ENCODE results near the gene TRPM1.

TRPM1 gene

DNA sequence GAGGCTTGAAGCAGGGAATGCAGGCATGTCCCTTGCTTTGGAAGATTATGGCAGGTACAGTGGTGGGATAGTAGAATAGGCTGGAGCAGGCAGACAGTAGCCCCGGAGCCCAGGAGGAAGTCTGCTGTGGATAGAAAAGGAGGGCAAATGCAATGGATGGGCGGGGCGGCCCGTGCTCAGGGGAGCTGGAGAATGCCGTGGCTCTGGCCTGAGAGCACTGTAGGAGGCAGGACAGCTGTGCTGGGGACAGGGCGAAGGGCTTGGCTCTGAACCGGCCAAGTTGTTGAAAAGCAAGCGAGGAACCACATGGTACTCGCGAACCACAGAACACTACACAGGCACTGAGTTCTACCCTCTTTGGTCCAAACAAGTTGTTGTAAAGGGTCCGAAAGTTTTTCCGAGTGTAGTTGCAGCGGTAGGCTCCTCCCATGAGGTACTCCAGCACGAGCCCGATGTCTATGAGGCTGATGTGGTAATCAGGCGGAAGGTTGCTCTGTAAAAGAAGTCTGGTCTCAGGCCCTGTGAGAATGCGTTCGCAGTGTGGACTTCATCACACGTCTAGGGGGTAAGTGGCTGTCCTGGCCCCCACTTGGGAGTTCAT lies 54.7 kb downstream of the TRPM1 start:
- no peak for DNase-seq

DNA sequence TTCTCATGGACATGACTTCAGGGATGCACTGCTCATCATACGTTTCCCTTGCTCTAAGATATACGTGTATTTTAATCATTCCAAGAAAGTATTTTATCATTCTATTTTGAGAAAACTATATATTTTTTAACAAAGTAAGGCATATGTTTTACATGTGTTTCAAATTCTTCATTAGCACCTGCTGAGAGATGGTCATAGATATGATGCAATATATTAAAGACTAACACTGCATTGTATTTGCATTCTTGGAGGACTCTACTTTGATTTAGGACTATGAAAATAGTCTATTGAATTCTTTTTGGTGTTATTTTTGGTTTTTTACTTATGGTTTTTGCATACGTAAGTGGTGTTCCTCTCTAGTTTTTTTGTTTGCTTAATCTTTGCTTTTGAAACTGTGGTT lies 55.9 kb downstream of the TRPM1 start:
- no peak for DNase-seq

DNA sequence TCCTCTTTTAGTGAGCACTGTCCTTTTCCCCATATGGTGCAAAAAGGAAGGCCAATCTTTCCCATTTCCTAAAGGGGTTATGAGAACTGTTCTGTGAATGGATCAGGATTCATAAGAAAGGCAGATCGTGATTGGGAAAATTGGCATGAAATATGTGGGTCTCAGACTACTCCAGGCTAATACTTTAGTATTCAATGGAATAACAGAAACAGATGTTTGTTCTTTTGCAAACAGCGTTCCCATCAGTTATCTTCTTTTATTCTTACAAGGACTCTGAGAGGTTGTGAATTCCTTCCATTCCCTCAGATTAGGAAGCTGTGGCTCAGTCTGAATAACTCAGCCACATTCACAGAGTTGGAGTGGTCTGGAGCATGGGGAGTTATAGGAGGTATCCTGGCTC lies 58.8 kb downstream of the TRPM1 start:
- no peak for DNase-seq

DNA sequence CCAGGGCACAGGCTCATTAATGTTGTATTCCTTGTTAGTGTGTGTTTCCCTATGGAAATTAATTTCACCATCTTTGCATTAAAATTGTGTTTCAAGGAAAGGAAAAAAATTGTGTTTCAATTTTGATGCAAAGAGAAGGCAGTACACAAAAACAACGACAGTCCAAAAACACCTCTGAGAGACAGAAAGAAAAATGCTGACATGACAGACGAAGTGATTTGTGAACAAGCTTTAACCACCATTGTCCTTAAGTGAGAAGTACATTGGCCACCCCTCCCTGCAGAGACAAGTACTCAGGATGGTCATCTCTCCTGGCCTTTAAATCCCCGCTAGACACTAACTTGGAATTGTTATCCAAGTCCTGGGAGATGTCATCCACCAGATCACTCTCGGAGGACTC lies 59.9 kb downstream of the TRPM1 start:
- DNase-seq = no peak

DNA sequence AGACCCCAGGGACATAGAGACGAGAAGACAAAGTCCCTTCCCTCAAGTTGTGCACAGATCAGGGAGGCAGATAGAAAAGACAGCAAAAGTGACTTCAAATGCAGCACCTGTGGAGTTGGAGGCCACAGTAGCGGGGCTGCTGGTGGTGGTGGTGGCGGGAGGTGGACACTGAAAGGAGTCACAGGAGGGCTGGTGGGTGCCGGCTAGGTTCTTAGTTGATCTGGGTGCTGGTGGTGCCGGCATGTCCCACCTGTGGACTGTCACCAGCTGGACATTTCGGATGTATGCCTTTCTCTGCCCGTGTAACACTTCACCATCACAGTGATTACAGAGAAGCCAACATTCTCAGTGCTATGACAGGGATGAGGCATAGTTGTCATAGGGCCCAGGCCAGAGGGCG lies 60.9 kb downstream of the TRPM1 start:
- no peak for DNase-seq

DNA sequence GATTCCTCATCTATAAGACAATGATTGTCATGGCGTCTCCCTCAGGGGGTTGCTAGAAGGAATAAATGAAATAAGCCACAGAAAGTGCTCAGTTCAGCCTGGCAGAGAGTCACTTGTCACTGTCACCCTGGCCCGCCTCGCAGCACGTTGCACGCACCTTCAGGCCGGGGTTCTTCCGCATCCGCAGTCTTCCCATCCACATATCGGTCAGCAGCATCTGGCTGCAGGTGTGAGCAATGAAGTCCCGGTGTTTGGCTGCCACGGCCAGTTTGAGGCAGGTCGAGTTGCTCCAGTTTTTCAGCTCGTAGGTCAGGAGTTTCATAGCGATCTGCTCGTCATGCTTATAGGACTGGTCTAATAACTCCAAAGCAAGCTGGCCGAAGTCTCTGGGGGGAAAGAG lies 61.6 kb downstream of the TRPM1 start:
- DNase-seq = no peak

DNA sequence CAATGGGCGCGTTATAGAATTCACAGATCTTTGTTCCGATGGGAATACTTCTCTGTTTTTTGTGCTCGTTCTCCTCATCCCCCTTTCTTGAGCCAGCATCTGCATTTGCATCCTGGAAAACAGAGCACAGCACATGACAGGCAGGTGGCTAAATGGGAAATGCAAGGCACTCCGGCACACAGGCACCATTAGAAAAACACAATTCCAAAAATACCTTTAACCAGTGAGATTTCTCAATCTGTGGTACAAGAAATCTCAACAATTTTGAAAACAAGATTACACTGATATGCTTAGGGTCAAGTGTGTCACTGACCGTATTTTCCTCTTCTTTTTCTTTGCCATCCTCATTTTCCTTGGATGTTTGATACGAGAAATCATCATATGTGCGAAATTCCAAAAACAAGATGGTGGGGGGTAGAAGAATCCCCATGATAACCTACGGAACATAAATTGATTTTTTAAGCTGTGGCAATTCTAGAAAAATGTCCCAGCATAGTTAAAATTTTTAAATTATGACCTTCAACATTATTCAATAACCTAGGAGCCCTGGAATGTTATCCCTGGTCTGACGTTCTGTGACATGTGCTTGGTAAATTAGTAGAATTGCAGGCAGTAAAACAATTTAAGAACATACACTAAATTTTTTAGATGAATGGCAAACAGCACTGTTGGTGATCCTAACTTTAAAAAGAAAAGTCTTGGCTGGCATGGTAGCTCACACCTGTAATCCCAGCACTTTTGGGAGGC lies 63.6 kb downstream of the TRPM1 start:
- DNase-seq = no peak

DNA sequence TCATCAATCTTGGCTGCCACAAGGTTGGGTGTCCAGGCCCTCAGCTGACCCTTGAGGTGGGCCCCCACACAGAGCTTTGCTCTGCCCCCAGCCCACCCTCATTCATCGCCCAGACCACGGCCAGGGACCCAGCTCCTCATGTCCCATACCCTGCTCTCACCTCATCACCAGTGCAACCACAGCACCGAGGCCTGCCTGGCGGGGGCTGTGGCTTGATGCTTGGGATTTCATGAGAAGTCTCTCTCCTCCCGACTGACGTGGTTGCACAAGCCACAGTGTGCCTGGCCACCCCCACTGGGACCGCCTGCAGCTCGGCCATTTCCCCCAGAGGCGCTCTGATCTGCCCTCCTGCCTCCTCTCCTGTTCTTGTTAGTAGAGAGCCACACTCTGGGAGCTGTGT lies 64.7 kb downstream of the TRPM1 start:
- no peak for DNase-seq

DNA sequence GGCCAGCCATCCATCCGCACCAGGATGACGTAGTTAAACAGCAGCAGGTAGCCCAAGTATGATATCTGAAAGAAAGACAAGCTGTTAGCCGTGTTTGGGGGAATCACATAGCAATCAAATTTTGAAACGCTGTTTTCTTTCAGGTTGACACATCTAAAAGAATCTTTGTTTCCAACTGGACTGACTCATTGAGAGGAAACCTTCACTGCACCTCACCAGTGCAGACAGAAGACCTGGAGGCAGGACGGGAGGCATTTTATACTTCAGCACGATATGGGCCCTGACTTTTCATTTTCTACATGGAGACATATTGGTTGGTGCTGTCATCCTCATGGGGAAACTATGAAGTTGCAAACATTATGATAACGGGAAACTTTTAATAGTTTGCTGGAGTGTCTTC lies 65.9 kb downstream of the TRPM1 start:
- DNase-seq = no peak

DNA sequence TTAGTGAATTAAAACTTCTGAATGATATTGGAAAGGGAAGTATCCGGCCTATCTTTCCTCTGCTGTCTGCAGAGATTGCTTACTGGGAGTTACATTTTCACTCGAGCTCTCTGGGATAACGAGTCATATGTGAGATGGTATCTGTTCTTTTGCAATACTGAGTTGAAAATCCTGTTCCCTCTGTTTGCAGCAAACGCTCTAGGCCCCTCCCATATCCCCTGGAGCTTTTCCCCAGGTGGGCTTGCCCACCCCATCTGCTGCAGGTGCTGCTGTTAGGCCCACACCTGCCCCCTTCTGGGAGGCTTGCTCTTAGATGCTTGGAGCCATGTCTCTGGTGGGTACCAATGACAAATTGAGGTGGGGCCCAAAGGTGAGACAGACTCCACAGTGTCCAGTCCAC lies 67.4 kb downstream of the TRPM1 start:
- DNase-seq = no peak

DNA sequence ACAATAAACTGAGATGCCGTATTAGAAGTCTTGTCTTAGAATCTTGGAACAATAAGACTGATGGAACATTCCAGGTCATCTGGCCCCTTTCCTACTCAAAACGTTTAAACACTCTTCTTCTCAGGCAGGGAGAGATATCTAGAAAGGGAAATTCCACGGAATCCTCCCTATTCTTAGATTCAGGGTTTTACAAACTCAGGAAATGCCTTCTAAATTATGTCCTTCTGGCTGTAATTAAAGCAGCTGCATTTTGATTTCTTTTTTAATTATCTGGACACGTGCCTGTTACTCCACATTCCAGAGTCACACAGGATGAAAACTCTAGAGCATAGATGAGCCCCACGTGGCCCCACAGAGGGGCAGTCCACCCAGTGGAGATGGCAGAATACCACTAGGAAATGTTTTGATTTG lies 68.6 kb downstream of the TRPM1 start:
- no peak for DNase-seq

DNA sequence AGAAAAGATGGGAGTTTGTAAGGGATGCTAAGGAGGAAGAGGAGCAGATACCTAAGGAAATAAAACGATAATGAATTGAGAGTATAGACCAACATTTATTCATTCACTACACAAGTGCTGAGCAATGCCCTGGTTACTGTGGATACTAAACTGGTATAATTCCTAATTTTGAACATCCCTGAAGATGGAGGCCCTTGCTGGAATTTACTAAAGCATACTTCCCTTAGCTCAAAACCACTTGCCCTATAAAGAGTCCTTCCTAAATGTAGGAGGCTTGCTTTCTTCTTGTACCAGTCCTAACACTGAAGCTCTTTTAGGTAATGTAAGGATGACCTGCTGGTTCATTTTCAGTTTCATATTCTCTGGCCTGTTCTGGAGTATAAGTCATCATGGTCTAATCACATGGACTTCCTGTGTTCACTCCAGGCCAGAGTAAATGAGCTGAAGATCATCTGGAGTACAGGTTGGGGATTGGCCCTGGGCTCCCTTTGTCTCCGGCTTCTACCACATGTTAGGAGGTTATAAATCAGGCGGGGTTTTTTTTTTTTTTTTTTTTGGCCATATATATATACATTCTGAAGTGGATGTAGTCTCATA lies 70.0 kb downstream of the TRPM1 start:
- DNase-seq = no peak

DNA sequence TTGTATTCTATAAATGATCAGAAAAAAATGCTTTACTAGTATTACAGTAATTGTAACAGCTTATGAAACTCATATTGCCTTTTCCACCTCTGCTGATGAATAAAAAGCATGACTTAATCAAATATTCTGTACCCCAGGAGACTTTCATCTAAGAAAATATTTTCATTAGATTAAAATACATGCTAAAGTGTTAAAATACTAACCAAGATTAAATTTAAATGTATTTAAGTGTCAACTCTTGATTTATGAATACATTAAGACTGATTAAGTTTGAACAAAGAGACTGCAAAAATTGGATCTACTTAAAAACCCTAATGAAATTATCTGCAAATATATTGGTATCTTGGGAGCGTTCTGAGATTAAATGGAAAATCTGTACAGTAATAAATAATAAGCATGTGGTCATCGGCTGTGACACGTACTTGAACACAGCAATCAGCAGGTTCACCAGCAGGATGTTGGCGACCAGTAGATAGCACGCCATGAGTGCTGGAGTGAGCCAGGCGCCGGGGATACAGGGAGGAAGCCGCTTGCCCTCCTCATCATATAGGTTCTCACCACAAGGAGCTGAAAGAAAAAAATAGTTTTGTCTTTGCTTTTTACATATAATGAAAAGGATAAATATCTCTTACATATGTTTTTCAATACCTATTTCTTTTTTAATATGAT lies 73.5 kb downstream of the TRPM1 start:
- DNase-seq = no peak

DNA sequence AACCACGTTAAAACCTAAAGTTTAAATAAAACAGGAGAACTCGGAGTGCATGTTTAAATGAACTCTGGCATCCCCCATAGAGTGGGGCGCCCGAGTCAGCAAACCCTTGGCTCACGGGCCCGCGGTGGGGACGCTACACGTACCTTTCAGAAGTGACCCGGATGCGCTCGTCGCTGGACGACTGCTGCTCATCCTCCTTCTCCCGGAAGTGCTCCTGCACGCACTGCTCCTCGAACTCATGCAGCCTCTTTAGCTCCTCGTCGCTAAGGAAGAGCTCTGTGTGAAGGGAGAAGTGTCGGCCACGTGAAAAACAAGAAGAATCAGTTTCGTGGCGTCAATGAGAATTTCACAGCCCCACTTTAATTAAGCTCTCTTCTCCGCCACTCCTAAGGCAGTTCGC lies 75.5 kb downstream of the TRPM1 start:
- no peak for DNase-seq

DNA sequence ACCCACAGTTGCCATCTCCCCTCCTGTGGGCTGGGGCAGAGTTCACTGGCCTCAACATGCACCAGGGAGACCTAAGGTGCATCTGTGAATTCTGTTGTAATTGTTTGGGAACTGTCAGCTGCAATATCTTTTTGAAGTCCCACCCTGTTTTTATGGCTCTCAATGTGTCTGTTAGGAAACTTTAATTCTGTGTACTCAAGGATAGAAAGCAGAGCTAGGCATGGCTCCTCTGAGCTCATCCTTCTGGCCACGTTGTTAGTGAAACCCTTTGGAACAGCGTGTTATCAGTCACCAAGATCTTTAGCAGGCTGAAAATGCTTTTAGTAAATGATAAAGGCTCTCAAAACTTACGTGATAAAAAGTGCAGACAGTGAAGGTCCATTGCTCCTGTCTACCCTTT lies 76.5 kb downstream of the TRPM1 start:
- no peak for DNase-seq

DNA sequence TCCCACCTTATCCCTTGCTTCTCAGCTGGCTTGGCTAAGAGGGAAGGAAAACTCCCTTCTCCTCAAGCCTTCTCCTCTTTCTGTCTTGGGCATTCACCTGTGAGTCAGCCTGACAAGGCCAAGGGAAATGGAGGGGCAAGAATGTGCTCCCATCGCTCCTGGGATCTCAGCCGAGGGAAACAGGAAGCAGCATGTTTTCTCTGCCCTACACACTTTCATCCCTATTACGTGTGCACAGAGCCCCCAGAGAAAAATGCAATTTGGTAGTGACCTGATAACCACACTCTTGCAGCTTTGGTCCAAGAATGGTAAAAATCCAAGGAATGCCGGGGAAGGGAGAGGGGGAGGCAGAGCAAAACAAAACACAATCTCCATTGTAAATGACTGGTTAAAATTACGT lies 77.2 kb downstream of the TRPM1 start:
- DNase-seq = no peak

DNA sequence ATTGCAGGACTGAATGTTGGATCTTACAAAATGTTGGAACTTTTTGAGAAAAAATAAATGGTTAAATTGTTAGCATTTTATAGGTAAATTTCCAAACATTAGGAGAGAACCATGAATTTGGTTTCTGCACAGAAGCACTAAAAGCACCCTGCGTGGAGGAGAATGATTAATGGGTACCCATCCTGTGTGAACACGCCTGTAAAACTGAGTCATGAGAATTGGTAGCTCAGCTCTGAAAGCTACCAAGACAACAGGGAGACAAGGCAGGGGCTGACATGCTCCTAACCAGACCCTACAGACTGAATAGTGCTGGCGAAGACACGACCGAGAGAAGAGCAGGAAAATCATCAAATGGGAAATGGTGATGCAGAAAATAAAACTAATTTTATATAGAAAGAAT lies 77.7 kb downstream of the TRPM1 start:
- DNase-seq = no peak

DNA sequence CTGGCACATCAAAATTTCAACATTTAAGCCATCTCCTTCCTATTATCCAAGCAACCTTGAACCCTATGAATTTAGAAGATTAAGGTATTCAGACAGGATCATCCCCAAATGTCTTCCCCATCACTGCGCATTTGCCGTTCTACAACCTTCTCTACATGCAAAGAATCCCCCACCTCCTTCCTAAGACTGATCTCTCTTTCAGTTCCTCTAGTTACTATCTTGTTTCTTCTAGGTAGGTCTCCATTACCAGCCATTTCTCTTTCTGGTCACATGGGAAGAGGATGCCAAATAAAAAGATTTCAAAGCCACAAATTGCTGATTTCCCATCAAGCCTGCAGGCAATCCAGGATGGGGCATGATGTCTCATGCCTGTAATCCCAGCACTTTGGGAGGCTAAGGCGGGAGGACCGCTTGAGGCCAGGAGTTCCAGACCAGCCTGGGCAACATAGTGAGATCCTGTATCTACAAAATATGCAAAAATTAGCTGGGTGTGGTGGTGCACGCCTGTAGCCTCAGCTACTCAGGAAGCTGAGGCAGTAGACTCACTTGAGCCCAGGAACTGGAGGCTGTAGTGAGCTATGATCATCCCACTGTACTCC lies 80.4 kb downstream of the TRPM1 start:
- no peak for DNase-seq

DNA sequence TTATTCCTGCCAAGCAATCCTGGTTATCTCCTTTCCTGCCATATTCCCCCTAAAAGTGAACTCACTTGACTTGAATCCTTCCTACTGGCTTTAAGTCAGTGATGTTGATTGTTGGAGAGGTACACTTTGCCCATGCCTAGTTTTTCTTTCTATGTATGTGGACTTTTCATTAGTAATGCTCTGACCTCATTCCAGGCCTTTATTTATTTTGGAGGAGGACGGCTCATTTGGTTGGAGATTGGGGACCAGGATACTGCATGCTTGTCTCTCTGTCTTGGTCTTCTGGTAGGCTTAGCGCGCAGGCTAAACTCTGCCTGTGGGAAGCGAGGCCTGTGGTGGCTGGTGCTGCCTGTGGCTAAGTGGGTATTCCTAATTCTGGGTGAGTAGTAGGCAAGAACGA lies 81.0 kb downstream of the TRPM1 start:
- DNase-seq = no peak

DNA sequence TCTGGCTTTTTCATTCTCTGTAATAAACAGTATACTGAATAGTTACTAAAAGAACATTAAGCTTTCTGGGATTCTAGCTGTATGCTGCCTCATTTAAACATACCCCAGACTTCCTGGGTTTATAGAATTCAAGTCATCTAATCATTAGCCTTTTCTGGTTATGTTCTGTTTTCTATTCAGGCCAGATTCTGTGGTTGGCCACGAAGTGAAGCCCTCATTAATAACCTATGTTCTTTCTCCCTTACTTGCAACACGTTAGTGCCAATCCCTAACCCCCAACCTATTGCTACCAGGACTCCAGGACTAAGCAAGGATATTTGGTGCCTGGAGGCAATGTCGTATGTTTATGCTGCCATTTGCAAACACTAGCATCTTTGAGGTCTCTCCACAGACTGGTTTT lies 81.5 kb downstream of the TRPM1 start:
- no peak for DNase-seq

DNA sequence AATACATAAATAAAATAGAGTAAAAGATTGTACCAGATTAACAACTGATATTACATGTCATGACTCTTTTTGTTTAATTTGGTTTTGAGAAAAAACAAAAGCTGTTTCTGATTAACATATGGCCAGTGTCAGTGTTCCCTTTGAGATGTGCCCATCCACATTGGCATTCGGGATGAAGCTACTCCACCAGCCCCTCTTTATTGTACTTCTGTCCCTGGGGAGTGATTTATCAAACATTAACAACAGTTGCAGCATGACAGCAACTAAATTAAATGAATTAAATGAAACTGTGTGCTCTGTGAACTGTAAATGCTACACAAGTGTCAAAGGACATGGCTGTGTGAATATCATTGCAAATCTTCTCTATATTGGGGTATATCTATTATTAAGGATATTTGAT lies 84.2 kb downstream of the TRPM1 start:
- no peak for DNase-seq

DNA sequence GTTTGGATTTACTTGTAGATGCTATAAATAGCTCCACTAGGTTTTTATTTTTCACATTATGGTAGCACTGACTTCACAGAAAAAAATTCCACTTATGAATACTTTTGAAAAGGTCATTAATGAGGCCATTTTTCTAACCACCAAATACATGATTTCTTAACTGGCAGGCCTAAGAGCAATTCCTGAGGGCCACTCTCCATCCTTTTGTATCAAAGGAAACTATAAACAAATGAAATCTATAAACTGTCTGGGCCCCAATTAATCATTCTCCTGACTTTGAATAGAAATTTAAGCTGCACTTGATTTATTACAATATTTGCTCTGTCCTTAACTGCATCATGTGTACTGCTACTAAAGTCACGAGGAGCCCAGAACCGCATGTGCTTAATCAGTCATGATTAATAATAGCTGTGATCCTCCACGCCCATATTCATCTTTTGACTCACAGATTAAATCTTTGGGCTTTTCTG lies 85.0 kb downstream of the TRPM1 start:
- DNase-seq = no peak

DNA sequence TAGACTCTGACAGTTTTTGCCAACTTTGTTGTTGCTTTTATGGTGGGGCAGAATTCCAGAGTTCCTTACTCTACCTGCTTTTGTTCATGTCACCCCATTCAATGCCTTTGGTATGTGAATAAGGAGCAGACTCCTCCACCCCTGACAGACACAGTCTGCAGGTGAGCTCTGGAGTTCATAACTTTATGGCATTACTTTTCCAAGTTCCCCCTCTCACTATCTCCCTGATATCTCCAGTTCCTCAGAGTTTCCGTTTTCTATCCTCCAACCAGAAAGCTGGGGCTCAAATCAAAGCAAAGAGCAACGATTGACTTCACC lies 87.0 kb downstream of the TRPM1 start:
- DNase-seq = no peak

Data from T-helper 9 cell (primary cell).